ENCODE results near the gene SI.
"Not testable (repeated sequence)": the region's sequence is repeated elsewhere in the genome, so short reads cannot be mapped to it uniquely, and the experiment has no call there.

SI gene

GRCh38 chr3:165078293-165078692 lies at the start of gene SI:
Gene SI, minus strand, starts transcription at chr3:165078496. Its CDS starts 2,484 bp downstream, at chr3:165076012.
- no peaks in the 10 kb centered on the region for H3K4me1 Mint-ChIP-seq
- H3K4me3 Mint-ChIP-seq = no peak within 1 kb of the TSS
- H3K27me3 Mint-ChIP-seq = no peaks in the 10 kb centered on the region
- no peaks in the 10 kb centered on the region for H3K36me3 Mint-ChIP-seq
- peaks cover 0 to 2% of the 10 kb centered on the region in 2 donors for H3K9me3 Mint-ChIP-seq
- no peak for ATAC-seq (replicated peaks)
- no peak within 1 kb of the TSS for H3K27ac Mint-ChIP-seq
- no peak for DNase-seq

- H3K27me3 Mint-ChIP-seq = no peaks in the 10 kb centered on the region
- no peak for DNase-seq
- no peak overlapping the region for H3K27ac Mint-ChIP-seq
- peaks cover 0 to 2% of the 10 kb centered on the region in 2 donors for H3K9me3 Mint-ChIP-seq
- H3K4me1 Mint-ChIP-seq = no peaks in the 10 kb centered on the region
- H3K36me3 Mint-ChIP-seq = no peaks in the 10 kb centered on the region
- H3K4me3 Mint-ChIP-seq = no peak overlapping the region
- no peak for ATAC-seq (replicated peaks)
Observed at GRCh38 chr3:165125836-165126235, 47.5 kb upstream of the SI start.

DNA sequence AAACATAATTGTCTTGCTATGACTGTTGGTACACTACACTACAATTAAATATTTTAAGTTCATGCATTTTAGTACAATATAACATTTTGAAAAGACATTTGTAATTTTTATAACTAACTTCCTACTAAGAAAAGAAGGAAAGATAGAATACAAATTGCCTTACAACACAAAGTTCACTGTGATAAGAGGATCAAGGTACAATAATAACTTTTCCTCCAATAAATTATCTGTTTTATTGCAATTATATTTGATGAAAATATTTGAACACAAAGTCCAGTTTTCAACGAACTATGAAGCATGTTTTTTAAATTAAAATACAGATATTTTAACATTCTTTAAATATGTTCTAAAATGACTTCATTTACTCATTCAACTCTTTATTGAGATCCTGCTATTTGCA lies 33.1 kb upstream of the SI start:
- Mint-ChIP-seq H3K27ac (no peak overlapping the region), H3K4me3 (no peak overlapping the region), H3K9me3 (no peaks in the 10 kb centered on the region), H3K27me3 (no peaks in the 10 kb centered on the region), H3K4me1 (no peaks in the 10 kb centered on the region), H3K36me3 (no peaks in the 10 kb centered on the region)
- DNase-seq (no peak), ATAC-seq (replicated peaks) (no peak)

DNA sequence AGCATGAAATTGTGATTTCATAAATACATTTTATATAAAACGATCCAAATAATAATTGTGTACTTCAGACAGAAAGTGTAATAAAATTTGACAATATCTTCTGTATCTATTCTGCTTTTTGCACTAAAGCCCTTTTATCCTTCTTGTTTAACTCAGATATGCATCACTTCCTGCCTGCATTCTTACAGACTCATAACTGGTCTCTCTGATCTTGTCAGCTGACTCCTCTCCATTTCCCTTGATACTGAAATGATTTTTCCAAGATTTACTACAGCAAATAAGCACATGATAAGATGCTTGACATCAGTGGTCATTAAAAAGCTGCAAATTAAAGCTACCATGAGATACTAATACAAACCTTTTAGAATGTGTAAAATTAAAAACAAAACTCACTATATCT lies 25.3 kb upstream of the SI start:
- Mint-ChIP-seq H3K4me3 (no peak overlapping the region), H3K27ac (no peak overlapping the region), H3K4me1 (no peaks in the 10 kb centered on the region), H3K27me3 (no peaks in the 10 kb centered on the region), H3K9me3 (no peaks in the 10 kb centered on the region), H3K36me3 (no peaks in the 10 kb centered on the region)
- ATAC-seq (replicated peaks) = no peak
- no peak for DNase-seq

GRCh38 chr3:165082650-165083049 lies 4.4 kb upstream of the SI start:
- ATAC-seq (replicated peaks) = no peak
- Mint-ChIP-seq H3K36me3 (no peaks in the 10 kb centered on the region), H3K4me1 (no peaks in the 10 kb centered on the region)

DNA sequence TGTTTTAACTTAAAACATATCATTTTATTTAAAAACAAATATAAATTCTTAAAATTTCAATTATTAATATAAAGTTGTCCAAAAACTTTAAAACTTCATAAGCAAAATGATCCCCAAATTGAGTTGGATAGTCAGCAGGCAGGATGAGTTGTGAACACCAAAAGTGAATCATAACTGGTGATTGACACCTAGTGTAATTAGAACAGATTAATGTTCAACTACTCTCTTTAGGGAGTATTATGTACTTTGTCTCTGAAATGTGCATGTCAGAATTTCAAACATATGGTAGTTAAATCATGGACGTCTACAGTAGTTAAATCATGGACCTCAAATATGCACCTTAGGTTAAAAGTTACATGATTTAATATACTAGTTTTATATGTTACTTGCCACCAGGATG lies 2.9 kb upstream of the SI start:
- Mint-ChIP-seq H3K4me3 (no peak overlapping the region), H3K9me3 (peaks cover 0 to 2% of the 10 kb centered on the region in 2 donors), H3K36me3 (no peaks in the 10 kb centered on the region), H3K27ac (no peak overlapping the region), H3K4me1 (no peaks in the 10 kb centered on the region), H3K27me3 (no peaks in the 10 kb centered on the region)
- no peak for ATAC-seq (replicated peaks)
- DNase-seq = no peak

More at GRCh38 chr3:165082650-165083049, 4.4 kb upstream of the SI start:
- no peaks in the 10 kb centered on the region for H3K27me3 Mint-ChIP-seq
- no peak overlapping the region for H3K27ac Mint-ChIP-seq
- DNase-seq = no peak
- H3K4me3 Mint-ChIP-seq = no peak overlapping the region
- H3K9me3 Mint-ChIP-seq = no peaks in the 10 kb centered on the region

- H3K4me1 Mint-ChIP-seq = no peaks in the 10 kb centered on the region
- no peak for DNase-seq
- peaks cover 0 to 2% of the 10 kb centered on the region in 2 donors for H3K9me3 Mint-ChIP-seq
- H3K4me3 Mint-ChIP-seq = no peak overlapping the region
- no peaks in the 10 kb centered on the region for H3K36me3 Mint-ChIP-seq
- ATAC-seq (replicated peaks) = no peak
- no peaks in the 10 kb centered on the region for H3K27me3 Mint-ChIP-seq
- no peak overlapping the region for H3K27ac Mint-ChIP-seq
Observed at GRCh38 chr3:165075695-165076094, 2.6 kb downstream of the SI start.

- Mint-ChIP-seq H3K4me3 (no peak overlapping the region), H3K27me3 (no peaks in the 10 kb centered on the region)
Observed at GRCh38 chr3:165070682-165071081, 7.6 kb downstream of the SI start.

DNA sequence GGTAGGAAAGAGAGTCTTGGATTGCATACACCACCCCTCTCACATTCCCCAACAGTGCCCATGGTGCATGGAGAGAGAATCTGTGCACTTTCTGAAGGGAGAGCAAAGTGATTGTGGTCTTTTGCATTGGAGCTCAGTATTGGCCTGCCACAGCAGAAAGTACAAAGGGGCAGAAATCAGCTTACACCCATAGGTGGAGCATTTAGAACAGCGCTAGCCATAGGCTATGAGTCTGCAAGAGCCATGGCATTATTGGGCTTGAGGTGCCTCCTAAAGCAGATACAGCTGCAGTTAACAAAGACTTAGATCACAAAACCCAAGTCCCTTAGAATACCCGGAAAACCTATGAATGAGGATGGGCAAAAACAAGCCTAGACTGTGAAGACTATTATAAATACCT lies 21.8 kb downstream of the SI start:
- H3K27ac Mint-ChIP-seq = no peak overlapping the region
- ATAC-seq (replicated peaks) = no peak
- no peak for DNase-seq

More at GRCh38 chr3:165070682-165071081, 7.6 kb downstream of the SI start:
- ATAC-seq (replicated peaks) (no peak), DNase-seq (no peak)
- H3K27ac Mint-ChIP-seq = no peak overlapping the region
- H3K36me3 Mint-ChIP-seq = no peaks in the 10 kb centered on the region
- H3K9me3 Mint-ChIP-seq = no peaks in the 10 kb centered on the region
- no peaks in the 10 kb centered on the region for H3K4me1 Mint-ChIP-seq

DNA sequence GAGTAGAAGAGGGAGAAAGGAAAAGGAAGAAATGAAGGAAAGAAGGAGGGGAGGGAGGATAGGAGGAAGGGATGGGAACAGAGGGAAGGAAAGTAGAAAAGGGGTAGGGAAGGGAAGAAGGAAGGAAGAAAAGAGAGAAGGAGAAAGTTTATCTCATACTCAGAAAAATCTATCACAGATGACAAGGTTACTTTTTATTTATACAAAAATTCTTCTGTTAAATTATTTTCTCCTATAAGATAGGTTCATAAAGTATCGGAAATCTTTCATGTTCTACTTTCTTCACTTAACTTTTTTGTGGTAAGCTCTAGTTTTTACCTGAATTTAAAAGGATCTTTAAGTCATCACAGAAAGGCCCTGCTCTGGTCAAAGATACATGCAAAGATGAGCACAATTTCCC lies 38.1 kb downstream of the SI start:
- Mint-ChIP-seq H3K27ac (no peak overlapping the region), H3K36me3 (no peaks in the 10 kb centered on the region), H3K4me3 (no peak overlapping the region), H3K27me3 (no peaks in the 10 kb centered on the region), H3K4me1 (no peaks in the 10 kb centered on the region), H3K9me3 (peaks cover 0 to 1% of the 10 kb centered on the region in 2 donors)
- no peak for ATAC-seq (replicated peaks)
- DNase-seq = no peak

More for the DNA sequence above, 21.8 kb downstream of the SI start:
- H3K4me3 Mint-ChIP-seq = no peak overlapping the region
- H3K9me3 Mint-ChIP-seq = peaks cover 0 to 1% of the 10 kb centered on the region in 2 donors
- no peaks in the 10 kb centered on the region for H3K4me1 Mint-ChIP-seq
- H3K36me3 Mint-ChIP-seq = no peaks in the 10 kb centered on the region
- H3K27me3 Mint-ChIP-seq = no peaks in the 10 kb centered on the region

DNA sequence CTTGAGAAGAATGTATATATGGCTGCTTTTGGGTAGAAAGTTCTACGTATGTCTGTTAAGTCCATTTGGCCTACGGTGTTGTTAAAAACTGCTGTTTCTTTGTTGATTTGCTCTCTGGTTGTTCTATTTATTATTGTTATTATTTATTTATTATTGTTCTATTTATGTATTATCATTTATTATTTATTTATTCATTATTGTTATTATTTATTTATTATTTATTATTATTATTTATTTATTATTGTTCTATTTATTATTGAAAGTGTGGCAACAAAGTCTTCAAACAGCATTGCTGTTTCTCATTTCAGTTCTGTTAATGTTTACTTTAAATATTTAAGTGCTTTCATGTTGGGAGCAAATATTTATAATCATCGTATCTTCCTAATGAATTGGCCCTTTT lies 66.7 kb downstream of the SI start:
- Mint-ChIP-seq H3K36me3 (no peaks in the 10 kb centered on the region), H3K27ac (no peak overlapping the region), H3K4me3 (no peak overlapping the region), H3K27me3 (no peaks in the 10 kb centered on the region), H3K4me1 (no peaks in the 10 kb centered on the region), H3K9me3 (peaks cover 0 to 3% of the 10 kb centered on the region in 2 donors)
- no peak for DNase-seq
- no peak for ATAC-seq (replicated peaks)

GRCh38 chr3:164984947-164985346 lies 93.3 kb downstream of the SI start:
- H3K27me3 Mint-ChIP-seq = no peaks in the 10 kb centered on the region
- H3K4me3 Mint-ChIP-seq = no peak overlapping the region
- DNase-seq (no peak), ATAC-seq (replicated peaks) (no peak)
- no peak overlapping the region for H3K27ac Mint-ChIP-seq
- H3K36me3 Mint-ChIP-seq = no peaks in the 10 kb centered on the region
- no peaks in the 10 kb centered on the region for H3K9me3 Mint-ChIP-seq
- H3K4me1 Mint-ChIP-seq = no peaks in the 10 kb centered on the region

- Mint-ChIP-seq H3K27me3 (no peaks in the 10 kb centered on the region), H3K4me1 (no peaks in the 10 kb centered on the region), H3K9me3 (peaks cover 0 to 3% of the 10 kb centered on the region in 2 donors), H3K4me3 (no peak overlapping the region), H3K27ac (no peak overlapping the region), H3K36me3 (no peaks in the 10 kb centered on the region)
- DNase-seq (no peak), ATAC-seq (replicated peaks) (no peak)
Observed at GRCh38 chr3:164962610-164963009, 115.7 kb downstream of the SI start.

DNA sequence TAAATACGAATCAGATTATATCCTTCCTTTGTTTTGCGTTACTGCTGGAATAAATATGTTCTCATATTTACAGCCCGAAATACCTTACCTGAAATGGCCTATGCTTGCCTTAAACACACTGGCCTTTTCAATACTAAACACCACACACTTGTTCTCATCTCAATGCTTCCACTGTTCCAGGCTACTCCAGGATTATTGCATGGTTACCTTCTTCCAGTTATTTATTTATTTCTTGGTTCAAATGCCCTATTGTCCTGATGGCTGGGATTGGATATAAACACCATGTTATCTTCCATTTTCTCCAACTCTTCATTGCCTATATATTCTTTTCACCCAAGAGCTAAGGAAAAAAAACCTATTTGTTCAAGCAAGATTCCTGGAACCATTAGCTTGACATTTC lies 125.3 kb downstream of the SI start:
- no peak overlapping the region for H3K27ac Mint-ChIP-seq
- H3K4me1 Mint-ChIP-seq = no peaks in the 10 kb centered on the region
- no peaks in the 10 kb centered on the region for H3K27me3 Mint-ChIP-seq
- ATAC-seq (replicated peaks) (no peak), DNase-seq (no peak)
- peaks cover 3 to 7% of the 10 kb centered on the region in 2 donors for H3K9me3 Mint-ChIP-seq
- no peaks in the 10 kb centered on the region for H3K36me3 Mint-ChIP-seq
- H3K4me3 Mint-ChIP-seq = no peak overlapping the region

- not testable (repeated sequence) for ATAC-seq (replicated peaks); H3K27ac Mint-ChIP-seq; DNase-seq; H3K36me3 Mint-ChIP-seq; H3K4me3 Mint-ChIP-seq; H3K4me1 Mint-ChIP-seq; H3K9me3 Mint-ChIP-seq; H3K27me3 Mint-ChIP-seq
Observed at GRCh38 chr3:164951403-164951802, 126.9 kb downstream of the SI start.

DNA sequence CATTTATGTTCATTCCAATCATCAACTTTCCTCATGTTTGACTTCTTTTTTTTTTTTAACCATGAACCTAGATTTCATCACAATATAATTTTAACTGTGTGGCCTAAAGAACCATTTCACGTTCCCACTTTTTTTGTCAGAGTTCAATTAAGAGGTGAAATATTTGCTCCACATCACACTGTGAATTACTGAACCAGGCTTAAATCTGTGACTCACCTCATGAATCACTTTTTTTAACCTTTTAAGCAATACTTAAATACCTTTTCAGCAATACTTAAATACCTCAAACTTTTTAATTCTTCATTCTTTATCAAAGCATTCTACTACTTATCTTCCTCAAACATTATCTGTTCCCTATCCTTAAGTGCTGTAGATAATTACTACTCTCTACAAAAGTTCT lies 137.6 kb downstream of the SI start:
- no peaks in the 10 kb centered on the region for H3K36me3 Mint-ChIP-seq
- ATAC-seq (replicated peaks) = no peak
- no peak overlapping the region for H3K4me3 Mint-ChIP-seq
- DNase-seq = no peak
- H3K27ac Mint-ChIP-seq = no peak overlapping the region
- no peaks in the 10 kb centered on the region for H3K4me1 Mint-ChIP-seq
- H3K27me3 Mint-ChIP-seq = no peaks in the 10 kb centered on the region
- H3K9me3 Mint-ChIP-seq = peaks cover 4 to 6% of the 10 kb centered on the region in 2 donors

Measured in stimulated activated naive B cell treated with anti-CD40 and anti-IgM and Interleukin-4, amounts not matched to agents 10 μg/mL and 1 μg/mL and 100 μg/mL, for 72 hours (primary cell).